Endothelial cell (in vitro differentiated cells): Measurements from ENCODE around the gene PLD1. TPM values are rescaled to one million over a fixed set of nuclear protein-coding genes. Genes with fewer than 3 reads are reported as not detected.

Source experiments
- DNase-seq: peaks from one replicate; pipeline ENCODE4 v3.0.0; 2021; ENCODE audit warnings: low spot score
- H3K27ac Mint-ChIP-seq: one replicate; pipeline ENCODE4 v1.8.0; 2021; ENCODE audit warnings: mixed read lengths, inconsistent platforms; ENCODE audit not compliant: unreplicated experiment
- H3K27me3 Mint-ChIP-seq: one replicate; pipeline ENCODE4 v1.8.0; 2021; ENCODE audit warnings: mild to moderate bottlenecking, moderate library complexity, mixed read lengths, inconsistent platforms; ENCODE audit not compliant: unreplicated experiment
- H3K36me3 Mint-ChIP-seq: one replicate; pipeline ENCODE4 v1.8.0; 2021; ENCODE audit warnings: mild to moderate bottlenecking, low read depth, mixed read lengths, inconsistent platforms; ENCODE audit not compliant: unreplicated experiment
- H3K4me1 Mint-ChIP-seq: one replicate; pipeline ENCODE4 v1.8.0; 2021; ENCODE audit warnings: mild to moderate bottlenecking, mixed read lengths, inconsistent platforms; ENCODE audit not compliant: unreplicated experiment
- H3K4me3 Mint-ChIP-seq: one replicate; pipeline ENCODE4 v1.8.0; 2021; ENCODE audit warnings: mild to moderate bottlenecking, mixed read lengths, inconsistent platforms; ENCODE audit not compliant: unreplicated experiment
- H3K9me3 Mint-ChIP-seq: one replicate; pipeline ENCODE4 v1.8.0; 2021; ENCODE audit warnings: mixed read lengths, inconsistent platforms; ENCODE audit not compliant: unreplicated experiment
- total RNA-seq: library from RNA; stranded (reverse); fragmentation: NEBNext Ultra II Directional; extraction: Animal tissue kit (Norgen Biotek cat#: 25700); gene quantifications from one replicate; pipeline ENCODE4 v1.2.1, GENCODE V29; 2021; ENCODE audit not compliant: unreplicated experiment
- TF ChIP-seq, protein P1 (sequence below): fragments of 200-600 bp; sonication (generic); IDR thresholded peaks from one replicate; pipeline ENCODE4 v1.5.0; 2021; ENCODE audit warnings: antibody characterized with exemption; ENCODE audit not compliant: unreplicated experiment

Gene PLD1
- total RNA-seq, 1 donor from 2014 or later, result 61.5 TPM

GRCh38 chr3:171614318-171614921, 195.9 kb downstream of the PLD1 start:
- TF ChIP-seq, protein P1, sequence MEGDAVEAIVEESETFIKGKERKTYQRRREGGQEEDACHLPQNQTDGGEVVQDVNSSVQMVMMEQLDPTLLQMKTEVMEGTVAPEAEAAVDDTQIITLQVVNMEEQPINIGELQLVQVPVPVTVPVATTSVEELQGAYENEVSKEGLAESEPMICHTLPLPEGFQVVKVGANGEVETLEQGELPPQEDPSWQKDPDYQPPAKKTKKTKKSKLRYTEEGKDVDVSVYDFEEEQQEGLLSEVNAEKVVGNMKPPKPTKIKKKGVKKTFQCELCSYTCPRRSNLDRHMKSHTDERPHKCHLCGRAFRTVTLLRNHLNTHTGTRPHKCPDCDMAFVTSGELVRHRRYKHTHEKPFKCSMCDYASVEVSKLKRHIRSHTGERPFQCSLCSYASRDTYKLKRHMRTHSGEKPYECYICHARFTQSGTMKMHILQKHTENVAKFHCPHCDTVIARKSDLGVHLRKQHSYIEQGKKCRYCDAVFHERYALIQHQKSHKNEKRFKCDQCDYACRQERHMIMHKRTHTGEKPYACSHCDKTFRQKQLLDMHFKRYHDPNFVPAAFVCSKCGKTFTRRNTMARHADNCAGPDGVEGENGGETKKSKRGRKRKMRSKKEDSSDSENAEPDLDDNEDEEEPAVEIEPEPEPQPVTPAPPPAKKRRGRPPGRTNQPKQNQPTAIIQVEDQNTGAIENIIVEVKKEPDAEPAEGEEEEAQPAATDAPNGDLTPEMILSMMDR, result peak; percentile 50
- H3K4me3 Mint-ChIP-seq, result no peak overlapping the region

DNA sequence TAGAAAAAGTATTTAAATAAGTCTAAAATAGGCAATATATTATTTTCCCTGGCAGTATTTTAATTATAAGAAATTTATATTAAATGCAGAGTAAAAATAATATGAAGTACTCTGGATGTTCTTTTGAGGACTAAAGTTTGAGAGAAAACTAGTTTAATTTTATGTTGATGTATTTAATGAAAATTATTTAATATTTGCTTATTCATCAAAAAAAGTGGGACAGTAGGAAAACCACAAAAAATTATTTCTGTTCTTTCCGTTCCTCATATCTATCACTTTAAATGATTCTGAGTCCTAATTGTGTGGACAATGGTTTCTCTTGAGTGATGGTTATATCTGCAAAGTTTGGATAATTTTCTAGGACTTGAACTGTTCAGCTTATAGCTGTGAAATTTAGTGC, 202.8 kb downstream of the PLD1 start:
- TF ChIP-seq, protein P1, result no peak
- DNase-seq, result no peak
- H3K36me3 Mint-ChIP-seq, result peaks cover 21% of the 10 kb centered on the region

More at GRCh38 chr3:171614318-171614921, 195.9 kb downstream of the PLD1 start:
- H3K4me1 Mint-ChIP-seq, result no peaks in the 10 kb centered on the region
- peaks cover 26% of the 10 kb centered on the region for H3K36me3 Mint-ChIP-seq
- H3K27me3 Mint-ChIP-seq, result no peaks in the 10 kb centered on the region
- no peak overlapping the region for H3K27ac Mint-ChIP-seq
- peak; percentile 63 for DNase-seq
- H3K9me3 Mint-ChIP-seq, result no peaks in the 10 kb centered on the region

DNA sequence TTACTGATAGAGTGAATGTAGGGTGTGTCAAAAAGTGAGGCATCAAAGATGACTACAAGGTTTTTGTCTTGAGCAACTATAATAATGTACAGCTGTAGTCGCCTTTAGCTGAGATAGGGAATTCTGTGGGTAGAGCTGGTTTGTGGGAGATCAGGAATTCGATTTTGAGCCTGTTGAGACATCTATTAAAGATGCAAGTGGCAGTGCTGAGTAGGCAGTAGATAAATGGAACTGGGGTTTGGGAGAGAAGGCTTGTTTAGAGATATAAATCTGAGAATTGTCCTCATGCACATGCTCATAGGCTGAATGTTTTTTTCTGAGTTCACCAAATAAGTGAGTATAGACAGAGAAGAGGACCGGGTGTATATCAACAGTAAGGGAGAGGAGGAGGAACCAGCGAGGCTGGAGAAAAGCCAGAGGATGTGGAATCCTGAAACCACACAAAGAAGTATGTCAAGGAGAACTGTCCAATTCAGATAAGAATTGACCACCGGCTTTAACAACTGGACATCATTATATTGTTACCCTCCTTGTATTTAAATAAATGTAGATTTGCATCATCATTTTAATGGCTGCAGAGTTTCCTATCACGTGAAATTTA, 204.0 kb downstream of the PLD1 start:
- TF ChIP-seq, protein P1, result no peak
- H3K4me1 Mint-ChIP-seq, result no peaks in the 10 kb centered on the region
- no peak overlapping the region for H3K4me3 Mint-ChIP-seq
- H3K27ac Mint-ChIP-seq, result no peak overlapping the region
- H3K9me3 Mint-ChIP-seq, result no peaks in the 10 kb centered on the region
- peaks cover 21% of the 10 kb centered on the region for H3K36me3 Mint-ChIP-seq
- H3K27me3 Mint-ChIP-seq, result no peaks in the 10 kb centered on the region
- DNase-seq, result no peak

More for the DNA sequence above, 202.8 kb downstream of the PLD1 start:
- no peaks in the 10 kb centered on the region for H3K27me3 Mint-ChIP-seq
- H3K4me1 Mint-ChIP-seq, result no peaks in the 10 kb centered on the region
- no peaks in the 10 kb centered on the region for H3K9me3 Mint-ChIP-seq
- H3K27ac Mint-ChIP-seq, result no peak overlapping the region
- H3K4me3 Mint-ChIP-seq, result no peak overlapping the region

- H3K27me3 Mint-ChIP-seq, result no peaks in the 10 kb centered on the region
- TF ChIP-seq, protein P1, result no peak
- no peaks in the 10 kb centered on the region for H3K9me3 Mint-ChIP-seq
- H3K27ac Mint-ChIP-seq, result no peak overlapping the region
- peaks cover 17% of the 10 kb centered on the region for H3K36me3 Mint-ChIP-seq
- H3K4me1 Mint-ChIP-seq, result no peaks in the 10 kb centered on the region
- no peak for DNase-seq
- H3K4me3 Mint-ChIP-seq, result no peak overlapping the region
Observed at GRCh38 chr3:171604370-171604769, 205.9 kb downstream of the PLD1 start.

GRCh38 chr3:171602072-171602471, 208.2 kb downstream of the PLD1 start:
- no peaks in the 10 kb centered on the region for H3K4me1 Mint-ChIP-seq
- no peaks in the 10 kb centered on the region for H3K9me3 Mint-ChIP-seq
- DNase-seq, result no peak
- H3K4me3 Mint-ChIP-seq, result no peak overlapping the region
- peaks cover 17% of the 10 kb centered on the region for H3K36me3 Mint-ChIP-seq
- no peak overlapping the region for H3K27ac Mint-ChIP-seq
- TF ChIP-seq, protein P1, result no peak
- no peaks in the 10 kb centered on the region for H3K27me3 Mint-ChIP-seq
